GM12878 (cell line): ENCODE results near the gene ABCA13. TPM values are rescaled to one million over a fixed set of nuclear protein-coding genes. Genes with fewer than 3 reads are reported as not detected.

Experiments used
- ATAC-seq: fragments of 200-7000 bp; cut with Tn5 transposase; 3 replicates; pipeline ENCODE4 v1.9.1; 2020; ENCODE audit warnings: mild to moderate bottlenecking, moderate library complexity
- BruUV-seq: library from RNA; stranded (reverse); fragments of 400-500 nt; replicated peaks from 2 replicates; lab custom pipeline; 2021; lab: Mats Ljungman, UMichigan
- CTCF ChIA-PET: fragments of 300-600 bp; sonication (Branson Sonifier 250); formaldehyde crosslinking; extraction: SDS; loops from one replicate; lab custom pipeline; 2021; ENCODE audit warnings: inconsistent platforms; lab: Yijun Ruan, JAX
- POLR2A ChIA-PET: fragments of 350-600 bp; formaldehyde crosslinking; extraction: SDS; loops from one replicate; lab custom pipeline; 2021; ENCODE audit warnings: inconsistent platforms; lab: Charles Lee
- RAD21 ChIA-PET: fragments of 300-600 bp; sonication (Branson Sonifier 250); formaldehyde crosslinking; loops from one replicate; lab custom pipeline; 2023; ENCODE audit warnings: antibody characterized with exemption; ENCODE audit not compliant: unreplicated experiment; lab: Charles Lee
- SMC1A ChIA-PET: fragments of 300-600 bp; sonication (Branson Sonifier 250); formaldehyde crosslinking; loops from one replicate; lab custom pipeline; 2023; ENCODE audit not compliant: unreplicated experiment, uncharacterized antibody; lab: Charles Lee
- DNase-seq: peaks from one replicate; pipeline ENCODE4 v3.0.0-alpha.2; 2011; ENCODE audit warnings: low read depth, low spot score
- FAIRE-seq: peaks from 3 replicates; lab custom pipeline; 2011; peaks lifted over from hg19 to GRCh38; lab: Jason Lieb, UNC
- H2AFZ ChIP-seq: 2 replicates; pipeline ENCODE4 v1.6.0; 2011; ENCODE audit warnings: low read depth, low read length, control low read depth; ENCODE audit not compliant: control insufficient read depth
- H3K27ac ChIP-seq: 2 replicates; pipeline ENCODE4 v1.5.1; 2011; ENCODE audit warnings: control low read depth; ENCODE audit not compliant: control insufficient read depth, insufficient read depth
- H3K27me3 ChIP-seq, 2 experiments: replicated peaks in 1 of 2; 2 replicates each; pipeline versions ENCODE4 v1.6.0 to v1.6.1; 2011; ENCODE audit warnings: low read length in 1 of 2; ENCODE audit not compliant: control insufficient read depth in 2 of 2, insufficient read depth in 2 of 2
- H3K36me3 ChIP-seq, 2 experiments: 2 replicates each; pipeline ENCODE4 v1.5.1; 2011; ENCODE audit warnings: low read length in 1 of 2; ENCODE audit not compliant: control insufficient read depth in 2 of 2, insufficient read depth in 2 of 2
- H3K4me1 ChIP-seq: 2 replicates; pipeline ENCODE4 v1.6.1; 2011; ENCODE audit warnings: mild to moderate bottlenecking, low read length, moderate library complexity, mixed read lengths; ENCODE audit not compliant: control insufficient read depth, insufficient read depth
- H3K4me2 ChIP-seq: 2 replicates; pipeline ENCODE4 v1.6.0; 2011; ENCODE audit warnings: control low read depth; ENCODE audit not compliant: control insufficient read depth, insufficient read depth
- H3K4me3 ChIP-seq: fragments of 200-600 bp; sonication (generic); 2 replicates; pipeline ENCODE4 v1.5.1; 2016
- H3K79me2 ChIP-seq: 2 replicates; pipeline ENCODE4 v1.6.0; 2011; ENCODE audit warnings: low read length; ENCODE audit not compliant: control insufficient read depth, insufficient read depth
- H3K9ac ChIP-seq: 2 replicates; pipeline ENCODE4 v1.8.0; 2011; ENCODE audit warnings: low read length, control low read depth, mixed read lengths; ENCODE audit not compliant: control insufficient read depth, insufficient read depth
- H3K9me3 ChIP-seq: replicated peaks from 3 replicates; pipeline ENCODE4 v1.5.1; 2011; ENCODE audit warnings: mild to moderate bottlenecking, low read length; ENCODE audit not compliant: control insufficient read depth, insufficient read depth
- H4K20me1 ChIP-seq: 2 replicates; pipeline ENCODE4 v1.6.0; 2011; ENCODE audit not compliant: control insufficient read depth, insufficient read depth
- CEBPB ChIP-seq, 2 experiments: fragments of 150-350 bp in 1 of 2; IDR thresholded peaks; 2 replicates each; pipeline ENCODE4 v1.6.1; 2012 to 2014; ENCODE audit warnings: low read depth in 2 of 2, low read length in 2 of 2, borderline replicate concordance in 1 of 2, inconsistent platforms in 1 of 2
- CTCF ChIP-seq, 3 experiments: IDR thresholded peaks in 2 of 3; conservative IDR thresholded peaks in 1 of 3; 2 replicates each; pipeline ENCODE4 v1.5.1; 2011; ENCODE audit warnings: low read depth in 3 of 3, low read length in 3 of 3, mild to moderate bottlenecking in 3 of 3, control low read depth in 2 of 3, moderate library complexity in 2 of 3, inconsistent platforms in 1 of 3, mixed read lengths in 1 of 3; ENCODE audit not compliant: control insufficient read depth in 2 of 3, insufficient read depth in 1 of 3; ENCODE audit errors: extremely low read depth in 1 of 3
- MEF2A ChIP-seq: IDR thresholded peaks from 2 replicates; pipeline ENCODE4 v1.6.1; 2011; ENCODE audit warnings: low read depth, mild to moderate bottlenecking, low read length, moderate library complexity; ENCODE audit not compliant: insufficient read depth
- MTA2 ChIP-seq: fragments of 450-650 bp; IDR thresholded peaks from 2 replicates; pipeline ENCODE4 v1.6.1; 2016; ENCODE audit warnings: low read depth, mild to moderate bottlenecking, moderate library complexity
- NFYB ChIP-seq: IDR thresholded peaks from 2 replicates; pipeline ENCODE4 v1.6.1; 2011; ENCODE audit warnings: low read depth, mild to moderate bottlenecking, low read length, improper control_type of control experiment, moderate library complexity; ENCODE audit not compliant: insufficient read depth
- PML ChIP-seq: IDR thresholded peaks from 2 replicates; pipeline ENCODE4 v1.6.1; 2012; ENCODE audit warnings: low read length, inconsistent platforms
- SMARCA5 ChIP-seq: fragments of 450-650 bp; IDR thresholded peaks from 2 replicates; pipeline ENCODE4 v1.6.1; 2017; ENCODE audit warnings: mild to moderate bottlenecking
- SRF ChIP-seq, 2 experiments: IDR thresholded peaks; 2 replicates each; pipeline ENCODE4 v1.6.1; 2011; ENCODE audit warnings: low read depth in 2 of 2, low read length in 2 of 2, mild to moderate bottlenecking in 1 of 2, moderate library complexity in 1 of 2
- TCF7 ChIP-seq: IDR thresholded peaks from 2 replicates; pipeline ENCODE4 v1.6.1; 2014; ENCODE audit warnings: antibody characterized with exemption, borderline replicate concordance
- YBX1 ChIP-seq: fragments of 450-650 bp; IDR thresholded peaks from 2 replicates; pipeline ENCODE4 v1.6.1; 2016; ENCODE audit warnings: antibody characterized with exemption
- WGBS: methylation state at CpG from one replicate; pipeline ENCODE4 v1.1.6; 2016; ENCODE audit warnings: low lambda C conversion rate; ENCODE audit not compliant: insufficient replicate concordance, insufficient coverage; ENCODE audit errors: missing lambda C conversion rate; 5-methylcytosine and 5-hydroxymethylcytosine counted together
- in situ Hi-C: fragments of 300-500 bp; cut with MboI; formaldehyde crosslinking; loops from 9 replicates; pipeline ENCODE4 v1.14.3; 2018; ENCODE audit warnings: mixed read lengths
- intact Hi-C: fragments of 100-400 bp; cut with micrococcal nuclease; formaldehyde crosslinking; loops from one replicate; pipeline ENCODE4 v1.14.2; 2022; ENCODE audit not compliant: unreplicated experiment
- polyA plus RNA-seq, 11 experiments: library from polyadenylated mRNA; depleted of rRNA in 4 of 11; unstranded in 6 of 11; stranded (reverse) in 5 of 11; fragments of >200 nt; fragmentation: Nextera tagmentation in 4 of 11; fragmentation: Illumina TruSeq in 1 of 11; extraction: Ambion mirVana in 4 of 11; extraction: Trizol in 1 of 11; gene quantifications; 1 replicate in 1 of 11; 2 replicates in 10 of 11; pipeline versions ENCODE4 v1.2.1 to v1.2.3, GENCODE V29; 2011 to 2016; ENCODE audit warnings: inconsistent platforms in 2 of 11, missing spikeins in 2 of 11, low read depth in 1 of 11
- total RNA-seq, 4 experiments: library from RNA; depleted of rRNA in 3 of 4; stranded (reverse); fragments of >200 nt in 3 of 4; fragmentation: Illumina TruSeq in 1 of 4; extraction: Trizol in 1 of 4; gene quantifications; 2 replicates each; pipeline versions ENCODE4 v1.2.1 to v1.2.3, GENCODE V29; 2013 to 2021
- TF ChIP-seq, protein P1 (sequence below): IDR thresholded peaks from 2 replicates; pipeline ENCODE4 v1.6.1; 2012; ENCODE audit warnings: low read depth, low read length, improper control_type of control experiment
- TF ChIP-seq, protein P2 (sequence below): IDR thresholded peaks from 2 replicates; pipeline ENCODE4 v1.6.1; 2012; ENCODE audit warnings: improper control_type of control experiment, low read depth, low read length; ENCODE audit not compliant: insufficient replicate concordance
- TF ChIP-seq, protein P3 (sequence below): IDR thresholded peaks from 2 replicates; pipeline ENCODE4 v1.6.1; 2011; ENCODE audit warnings: borderline replicate concordance, low read depth, mild to moderate bottlenecking, moderate library complexity, low read length; ENCODE audit not compliant: insufficient read depth, poor library complexity, severe bottlenecking

Gene ABCA13
- total and polyA plus RNA-seq, 10 of the 15 experiments (the other 5 are each of a cell fraction or from before 2014, with no cell fraction given): under 0.01 to 0.98 (median 0.04) TPM; not detected in 2

DNA sequence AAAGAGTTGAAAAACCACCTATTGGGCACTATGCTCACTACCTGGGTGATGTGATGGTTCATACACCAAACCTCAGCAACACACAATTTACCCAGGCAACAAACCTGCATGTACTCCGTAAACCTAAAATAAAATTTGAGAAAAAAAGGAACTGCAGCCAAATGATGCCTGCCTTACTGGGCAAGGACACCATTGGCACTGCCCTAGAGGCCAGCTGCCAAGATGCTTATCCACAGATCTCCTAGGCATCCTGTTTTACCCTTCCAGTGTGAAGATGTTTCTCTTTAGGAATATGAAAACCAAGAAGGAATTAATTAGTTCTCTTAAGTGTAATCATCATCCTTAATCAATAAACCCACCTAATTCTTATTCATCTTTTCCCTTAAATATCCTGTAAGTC is 133.4 kb downstream of the ABCA13 start (continued):
- TF ChIP-seq MTA2: no peak
- TF ChIP-seq, protein P1, sequence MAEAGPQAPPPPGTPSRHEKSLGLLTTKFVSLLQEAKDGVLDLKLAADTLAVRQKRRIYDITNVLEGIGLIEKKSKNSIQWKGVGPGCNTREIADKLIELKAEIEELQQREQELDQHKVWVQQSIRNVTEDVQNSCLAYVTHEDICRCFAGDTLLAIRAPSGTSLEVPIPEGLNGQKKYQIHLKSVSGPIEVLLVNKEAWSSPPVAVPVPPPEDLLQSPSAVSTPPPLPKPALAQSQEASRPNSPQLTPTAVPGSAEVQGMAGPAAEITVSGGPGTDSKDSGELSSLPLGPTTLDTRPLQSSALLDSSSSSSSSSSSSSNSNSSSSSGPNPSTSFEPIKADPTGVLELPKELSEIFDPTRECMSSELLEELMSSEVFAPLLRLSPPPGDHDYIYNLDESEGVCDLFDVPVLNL: no peak

DNA sequence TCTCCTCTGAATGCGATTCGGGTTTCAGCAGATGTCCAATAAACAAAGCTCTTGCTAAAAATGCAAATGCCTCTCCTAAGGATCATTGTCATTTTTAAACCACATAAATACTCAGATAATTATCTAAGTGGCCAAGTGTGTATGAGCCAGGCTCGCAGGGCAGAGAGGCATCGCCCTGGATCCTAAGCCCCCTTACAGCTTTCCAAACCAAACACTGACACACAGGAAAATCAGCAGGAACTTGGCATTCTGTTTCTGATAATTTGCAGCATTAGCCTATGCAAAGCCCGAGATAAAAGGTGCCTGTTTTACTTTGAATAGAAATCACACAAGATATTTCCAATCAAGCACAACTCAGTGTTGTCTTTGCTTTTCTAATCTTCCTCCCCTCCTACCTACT is 134.4 kb downstream of the ABCA13 start:
- CTCF ChIA-PET: interaction anchor here (1.6 kb wide), 1 partner anchor 10 kb away, joined by 3 read pairs; no protein-coding TSS in a partner anchor
- H3K27me3 ChIP-seq: no peaks in the 10 kb centered on the region
- SMC1A ChIA-PET: no interaction called here
- no peaks in the 10 kb centered on the region for H3K79me2 ChIP-seq
- no peaks in the 10 kb centered on the region for H3K4me1 ChIP-seq
- H3K27ac ChIP-seq: no peak overlapping the region
- no peak overlapping the region for H3K4me2 ChIP-seq
- no peak overlapping the region for H2AFZ ChIP-seq
- RAD21 ChIA-PET: no interaction called here
- in situ Hi-C loops (loop anchor here (10.0 kb wide), 1 partner anchor 1549 kb away; no protein-coding TSS in a partner anchor), intact Hi-C loops (no loop called here)
- BruUV-seq: no TSS peak
- DNase-seq (no peak), ATAC-seq (no peak), FAIRE-seq (no peak)
- H3K36me3 ChIP-seq: no peaks in the 10 kb centered on the region
- H3K4me3 ChIP-seq: no peak overlapping the region
- H4K20me1 ChIP-seq: no peaks in the 10 kb centered on the region
- no peaks in the 10 kb centered on the region for H3K9me3 ChIP-seq
- 36% methylated on average over 5 of the region's 5 CpGs for WGBS
- H3K9ac ChIP-seq: no peak overlapping the region
- POLR2A ChIA-PET: no interaction called here
- TF ChIP-seq CTCF (IDR thresholded peaks at IDR 0.05 in 2 of 3, conservative IDR thresholded peaks at IDR 0.05 in 1 of 3; ENCODE audit: control insufficient read depth in 2 of 3, extremely low read depth in 1 of 3, insufficient read depth in 1 of 3, low read depth in 3 of 3, low read length in 3 of 3): no peak
- no peak for TF ChIP-seq MEF2A
- TF ChIP-seq, protein P2, sequence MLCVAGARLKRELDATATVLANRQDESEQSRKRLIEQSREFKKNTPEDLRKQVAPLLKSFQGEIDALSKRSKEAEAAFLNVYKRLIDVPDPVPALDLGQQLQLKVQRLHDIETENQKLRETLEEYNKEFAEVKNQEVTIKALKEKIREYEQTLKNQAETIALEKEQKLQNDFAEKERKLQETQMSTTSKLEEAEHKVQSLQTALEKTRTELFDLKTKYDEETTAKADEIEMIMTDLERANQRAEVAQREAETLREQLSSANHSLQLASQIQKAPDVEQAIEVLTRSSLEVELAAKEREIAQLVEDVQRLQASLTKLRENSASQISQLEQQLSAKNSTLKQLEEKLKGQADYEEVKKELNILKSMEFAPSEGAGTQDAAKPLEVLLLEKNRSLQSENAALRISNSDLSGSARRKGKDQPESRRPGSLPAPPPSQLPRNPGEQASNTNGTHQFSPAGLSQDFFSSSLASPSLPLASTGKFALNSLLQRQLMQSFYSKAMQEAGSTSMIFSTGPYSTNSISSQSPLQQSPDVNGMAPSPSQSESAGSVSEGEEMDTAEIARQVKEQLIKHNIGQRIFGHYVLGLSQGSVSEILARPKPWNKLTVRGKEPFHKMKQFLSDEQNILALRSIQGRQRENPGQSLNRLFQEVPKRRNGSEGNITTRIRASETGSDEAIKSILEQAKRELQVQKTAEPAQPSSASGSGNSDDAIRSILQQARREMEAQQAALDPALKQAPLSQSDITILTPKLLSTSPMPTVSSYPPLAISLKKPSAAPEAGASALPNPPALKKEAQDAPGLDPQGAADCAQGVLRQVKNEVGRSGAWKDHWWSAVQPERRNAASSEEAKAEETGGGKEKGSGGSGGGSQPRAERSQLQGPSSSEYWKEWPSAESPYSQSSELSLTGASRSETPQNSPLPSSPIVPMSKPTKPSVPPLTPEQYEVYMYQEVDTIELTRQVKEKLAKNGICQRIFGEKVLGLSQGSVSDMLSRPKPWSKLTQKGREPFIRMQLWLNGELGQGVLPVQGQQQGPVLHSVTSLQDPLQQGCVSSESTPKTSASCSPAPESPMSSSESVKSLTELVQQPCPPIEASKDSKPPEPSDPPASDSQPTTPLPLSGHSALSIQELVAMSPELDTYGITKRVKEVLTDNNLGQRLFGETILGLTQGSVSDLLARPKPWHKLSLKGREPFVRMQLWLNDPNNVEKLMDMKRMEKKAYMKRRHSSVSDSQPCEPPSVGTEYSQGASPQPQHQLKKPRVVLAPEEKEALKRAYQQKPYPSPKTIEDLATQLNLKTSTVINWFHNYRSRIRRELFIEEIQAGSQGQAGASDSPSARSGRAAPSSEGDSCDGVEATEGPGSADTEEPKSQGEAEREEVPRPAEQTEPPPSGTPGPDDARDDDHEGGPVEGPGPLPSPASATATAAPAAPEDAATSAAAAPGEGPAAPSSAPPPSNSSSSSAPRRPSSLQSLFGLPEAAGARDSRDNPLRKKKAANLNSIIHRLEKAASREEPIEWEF: no peak
- no peak for TF ChIP-seq TCF7
- TF ChIP-seq SRF (IDR thresholded peaks at IDR 0.05; ENCODE audit: low read depth in 2 of 2, low read length in 2 of 2): no peak
- TF ChIP-seq, protein P3, sequence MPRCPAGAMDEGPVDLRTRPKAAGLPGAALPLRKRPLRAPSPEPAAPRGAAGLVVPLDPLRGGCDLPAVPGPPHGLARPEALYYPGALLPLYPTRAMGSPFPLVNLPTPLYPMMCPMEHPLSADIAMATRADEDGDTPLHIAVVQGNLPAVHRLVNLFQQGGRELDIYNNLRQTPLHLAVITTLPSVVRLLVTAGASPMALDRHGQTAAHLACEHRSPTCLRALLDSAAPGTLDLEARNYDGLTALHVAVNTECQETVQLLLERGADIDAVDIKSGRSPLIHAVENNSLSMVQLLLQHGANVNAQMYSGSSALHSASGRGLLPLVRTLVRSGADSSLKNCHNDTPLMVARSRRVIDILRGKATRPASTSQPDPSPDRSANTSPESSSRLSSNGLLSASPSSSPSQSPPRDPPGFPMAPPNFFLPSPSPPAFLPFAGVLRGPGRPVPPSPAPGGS: no peak
- TF ChIP-seq SMARCA5: no peak
- no peak for TF ChIP-seq CEBPB (IDR thresholded peaks at IDR 0.05; ENCODE audit: borderline replicate concordance in 1 of 2, low read depth in 2 of 2, low read length in 2 of 2)
- TF ChIP-seq NFYB: no peak
- TF ChIP-seq YBX1: no peak
- no peak for TF ChIP-seq PML
